ENCODE results near the gene DNAJB4.
A peak's percentile ranks its signal among the peaks of the same experiment; 100 is the strongest.
"Not testable (repeated sequence)": the region's sequence is repeated elsewhere in the genome, so short reads cannot be mapped to it uniquely, and the experiment has no call there.

Gene DNAJB4

GRCh38 chr1:78004719-78005447 lies at the start of gene DNAJB4:
Gene DNAJB4 (plus strand): TSS chr1:78004939. CDS start chr1:78005111, 172 bp downstream.
- DNase-seq (ENCODE audit: low read depth in 3 of 3): peak in 2 of 3 experiments; percentile 8 to 41

- DNase-seq (ENCODE audit: low read depth in 3 of 3): no peak
These were observed 49.0 kb upstream of the DNAJB4 start for GRCh38 chr1:77955709-77956108.

GRCh38 chr1:77956464-77956863 lies 48.3 kb upstream of the DNAJB4 start:
- no peak for DNase-seq (ENCODE audit: low read depth in 3 of 3)

GRCh38 chr1:77958391-77958790 lies 46.3 kb upstream of the DNAJB4 start:
- DNase-seq (ENCODE audit: low read depth in 3 of 3): no peak

- no peak for DNase-seq (ENCODE audit: low read depth in 3 of 3)
These were observed 45.9 kb upstream of the DNAJB4 start for GRCh38 chr1:77958850-77959249.

GRCh38 chr1:77961392-77961791 lies 43.3 kb upstream of the DNAJB4 start:
- DNase-seq (ENCODE audit: low read depth in 3 of 3): no peak

- no peak for DNase-seq (ENCODE audit: low read depth in 3 of 3)
These were observed 38.4 kb upstream of the DNAJB4 start for GRCh38 chr1:77966291-77966690.

- no peak for DNase-seq (ENCODE audit: low read depth in 3 of 3)
These were observed 34.5 kb upstream of the DNAJB4 start for GRCh38 chr1:77970192-77970591.

GRCh38 chr1:77972080-77972479 lies 32.7 kb upstream of the DNAJB4 start:
- DNase-seq (ENCODE audit: low read depth in 3 of 3): no peak

- DNase-seq (ENCODE audit: low read depth in 3 of 3): no peak
These were observed 29.4 kb upstream of the DNAJB4 start for GRCh38 chr1:77975386-77975785.

- no peak for DNase-seq (ENCODE audit: low read depth in 3 of 3)
These were observed 28.8 kb upstream of the DNAJB4 start for GRCh38 chr1:77975907-77976306.

- DNase-seq (ENCODE audit: low read depth in 3 of 3): no peak
These were observed 28.2 kb upstream of the DNAJB4 start for GRCh38 chr1:77976433-77977076.

- DNase-seq (ENCODE audit: low read depth in 3 of 3): no peak
These were observed 26.8 kb upstream of the DNAJB4 start for GRCh38 chr1:77977989-77978292.

- DNase-seq (ENCODE audit: low read depth in 3 of 3): peak in 2 of 3 experiments; percentile 49 to 66
These were observed 26.3 kb upstream of the DNAJB4 start for GRCh38 chr1:77978293-77978968.

- peak; percentile 78 to 94 (median 93) for DNase-seq (ENCODE audit: low read depth in 3 of 3)
These were observed 25.5 kb upstream of the DNAJB4 start, which contains the start of gene FUBP1 for GRCh38 chr1:77978969-77979876. Gene FUBP1 (minus strand): TSS chr1:77979072. CDS start chr1:77979004, 68 bp downstream.

- not testable (repeated sequence) for DNase-seq (ENCODE audit: low read depth in 3 of 3)
These were observed 21.3 kb upstream of the DNAJB4 start for GRCh38 chr1:77983352-77983996.

- DNase-seq (ENCODE audit: low read depth in 3 of 3): no peak
These were observed 20.8 kb upstream of the DNAJB4 start for GRCh38 chr1:77983997-77984355.

- DNase-seq (ENCODE audit: low read depth in 3 of 3): no peak
These were observed 20.1 kb upstream of the DNAJB4 start for GRCh38 chr1:77984629-77985028.

- DNase-seq (ENCODE audit: low read depth in 3 of 3): no peak
These were observed 17.9 kb upstream of the DNAJB4 start for GRCh38 chr1:77986810-77987209.

- DNase-seq (ENCODE audit: low read depth in 3 of 3): no peak
These were observed 16.8 kb upstream of the DNAJB4 start for GRCh38 chr1:77987919-77988318.

- no peak for DNase-seq (ENCODE audit: low read depth in 3 of 3)
These were observed 15.0 kb upstream of the DNAJB4 start for GRCh38 chr1:77989744-77990143.

All from stimulated activated CD4-positive, alpha-beta T cell treated with anti-CD3 and anti-CD28 coated beads, TNF-alpha, amount 100 ng/mL, for 4 hours (primary cell).